Muscle layer of duodenum (tissue), 2 donors: ENCODE data around the gene LHX6.

Source experiments
- H3K27ac ChIP-seq: one replicate; pipeline ENCODE4 v1.7.0; 2013; ENCODE audit warnings: mild to moderate bottlenecking, low read length
- H3K27me3 ChIP-seq: one replicate; pipeline ENCODE4 v1.7.0; 2013; ENCODE audit warnings: low read depth, mild to moderate bottlenecking, control low read depth, low read length
- H3K36me3 ChIP-seq, 2 donors: one replicate each; pipeline ENCODE4 v1.7.0; 2013; ENCODE audit warnings: low read length in 2 of 2, control low read depth in 1 of 2, mild to moderate bottlenecking in 1 of 2; ENCODE audit not compliant: insufficient read depth in 2 of 2, control insufficient read depth in 1 of 2
- H3K4me1 ChIP-seq, 2 donors: one replicate each; pipeline ENCODE4 v1.7.0; 2013; ENCODE audit warnings: low read length in 2 of 2, mild to moderate bottlenecking in 2 of 2, control low read depth in 1 of 2, moderate library complexity in 1 of 2; ENCODE audit not compliant: insufficient read depth in 2 of 2, control insufficient read depth in 1 of 2
- H3K4me3 ChIP-seq, 2 donors: one replicate each; pipeline ENCODE4 v1.7.0; 2013; ENCODE audit warnings: low read length in 2 of 2, low read depth in 1 of 2, mild to moderate bottlenecking in 1 of 2
- H3K9me3 ChIP-seq, 2 donors: one replicate each; pipeline ENCODE4 v1.7.0; 2013; ENCODE audit warnings: low read length in 2 of 2, control low read depth in 1 of 2, mild to moderate bottlenecking in 1 of 2; ENCODE audit not compliant: control insufficient read depth in 1 of 2
- donor health status: healthy.

The LHX6 gene

DNA sequence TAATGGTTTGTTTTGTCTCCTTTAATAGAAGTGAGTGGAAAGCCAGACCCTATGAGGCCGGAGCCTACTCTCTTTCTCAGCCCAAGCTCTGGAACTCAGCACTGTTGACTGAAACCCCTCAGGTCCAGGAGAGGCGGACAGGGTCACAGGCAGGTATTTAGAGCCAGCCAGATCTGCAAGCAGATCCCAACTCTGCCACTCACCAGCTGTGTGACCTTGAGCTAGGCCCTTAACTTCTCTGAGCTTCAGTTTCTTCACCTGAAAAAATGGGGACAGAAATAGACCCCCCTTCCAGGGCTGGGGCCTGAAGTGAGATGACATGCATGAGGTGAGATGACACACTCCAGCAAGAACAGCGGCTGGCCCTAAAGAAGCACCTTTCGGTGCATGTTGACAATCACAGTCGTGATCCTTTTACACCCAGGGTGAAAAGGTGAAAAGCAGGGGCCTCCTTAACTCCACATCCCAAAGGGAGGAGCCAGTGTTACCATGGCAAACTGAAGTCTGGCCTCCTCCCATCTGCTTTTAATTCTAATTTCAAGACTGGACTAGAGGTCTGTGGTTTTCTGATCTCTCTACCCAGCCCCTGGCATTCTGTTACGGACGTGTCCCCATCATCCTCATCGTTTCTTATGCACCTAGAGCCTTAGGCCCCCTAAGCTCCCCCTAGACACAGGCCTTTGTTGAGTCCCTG, 41.8 kb downstream of the LHX6 start:
- no peak overlapping the region for H3K27ac ChIP-seq
- no peaks in the 10 kb centered on the region for H3K4me1 ChIP-seq
- H3K27me3 ChIP-seq = no peaks in the 10 kb centered on the region

DNA sequence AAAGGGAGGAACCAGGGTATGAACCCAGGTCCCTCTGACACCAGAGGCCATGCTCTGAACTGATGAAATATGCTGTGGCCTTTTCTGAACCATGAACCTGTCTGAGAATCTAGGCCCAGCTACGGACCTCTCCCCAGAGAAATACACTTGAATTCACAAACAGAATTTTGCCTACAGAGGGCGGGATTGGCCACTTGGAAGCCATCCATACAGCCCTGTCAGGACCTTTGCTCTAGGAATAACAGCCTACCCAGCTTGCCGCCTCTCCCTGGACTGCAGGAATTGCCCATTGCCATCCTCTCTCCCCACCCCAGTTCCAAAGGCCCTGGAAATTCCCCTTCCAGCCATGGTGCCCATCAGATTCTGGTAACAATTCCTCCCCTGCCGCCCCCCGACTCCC, 42.5 kb downstream of the LHX6 start:
- H3K4me1 ChIP-seq = no peaks in the 10 kb centered on the region
- H3K36me3 ChIP-seq = no peaks in the 10 kb centered on the region
- H3K9me3 ChIP-seq = no peaks in the 10 kb centered on the region
- H3K4me3 ChIP-seq = no peak overlapping the region
- no peaks in the 10 kb centered on the region for H3K27me3 ChIP-seq
- no peak overlapping the region for H3K27ac ChIP-seq

More for the DNA sequence above, 41.8 kb downstream of the LHX6 start:
- Histone ChIP-seq H3K9me3 (no peaks in the 10 kb centered on the region), H3K4me3 (no peak overlapping the region), H3K36me3 (no peaks in the 10 kb centered on the region)

- no peaks in the 10 kb centered on the region for H3K4me1 ChIP-seq
- H3K27me3 ChIP-seq = no peaks in the 10 kb centered on the region
- peaks cover 0 to 3% of the 10 kb centered on the region in 2 donors for H3K36me3 ChIP-seq
- H3K9me3 ChIP-seq = no peaks in the 10 kb centered on the region
- no peak overlapping the region for H3K27ac ChIP-seq
- no peak overlapping the region for H3K4me3 ChIP-seq
These were observed 44.2 kb downstream of the LHX6 start for GRCh38 chr9:122184551-122184950.

GRCh38 chr9:122183501-122183900, 45.3 kb downstream of the LHX6 start:
- no peaks in the 10 kb centered on the region for H3K4me1 ChIP-seq
- H3K27ac ChIP-seq = no peak overlapping the region
- H3K27me3 ChIP-seq = no peaks in the 10 kb centered on the region
- no peak overlapping the region for H3K4me3 ChIP-seq
- no peaks in the 10 kb centered on the region for H3K9me3 ChIP-seq
- H3K36me3 ChIP-seq = peaks cover 0 to 3% of the 10 kb centered on the region in 2 donors

DNA sequence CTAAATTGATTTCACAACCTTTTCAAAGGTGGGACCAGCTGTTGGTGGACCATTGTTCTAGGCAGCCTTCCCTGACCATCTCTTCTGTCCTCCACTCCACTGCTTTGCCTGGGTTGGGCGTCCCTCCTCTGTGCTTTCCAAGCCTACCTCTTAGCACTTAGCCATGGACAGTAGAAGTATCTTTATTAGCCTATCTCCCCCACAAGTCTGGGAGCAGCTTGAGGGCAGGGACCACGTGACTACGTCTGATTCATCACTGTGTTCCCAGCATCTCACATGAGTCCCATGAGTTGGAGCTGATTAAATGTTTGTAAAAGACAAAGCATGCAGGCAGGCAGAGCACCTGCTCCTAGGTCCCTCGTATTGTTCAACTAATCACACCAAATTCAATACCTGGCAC, 48.1 kb downstream of the LHX6 start:
- H3K27me3 ChIP-seq = no peaks in the 10 kb centered on the region
- no peaks in the 10 kb centered on the region for H3K9me3 ChIP-seq
- no peak overlapping the region for H3K4me3 ChIP-seq
- no peaks in the 10 kb centered on the region for H3K4me1 ChIP-seq
- H3K36me3 ChIP-seq = peaks cover 0 to 3% of the 10 kb centered on the region in 2 donors
- H3K27ac ChIP-seq = no peak overlapping the region

GRCh38 chr9:122179690-122180074, 49.1 kb downstream of the LHX6 start:
- no peak overlapping the region for H3K27ac ChIP-seq
- H3K4me1 ChIP-seq = no peaks in the 10 kb centered on the region
- H3K4me3 ChIP-seq = no peak overlapping the region
- H3K9me3 ChIP-seq = no peaks in the 10 kb centered on the region
- no peaks in the 10 kb centered on the region for H3K27me3 ChIP-seq
- peaks cover 0 to 3% of the 10 kb centered on the region in 2 donors for H3K36me3 ChIP-seq

DNA sequence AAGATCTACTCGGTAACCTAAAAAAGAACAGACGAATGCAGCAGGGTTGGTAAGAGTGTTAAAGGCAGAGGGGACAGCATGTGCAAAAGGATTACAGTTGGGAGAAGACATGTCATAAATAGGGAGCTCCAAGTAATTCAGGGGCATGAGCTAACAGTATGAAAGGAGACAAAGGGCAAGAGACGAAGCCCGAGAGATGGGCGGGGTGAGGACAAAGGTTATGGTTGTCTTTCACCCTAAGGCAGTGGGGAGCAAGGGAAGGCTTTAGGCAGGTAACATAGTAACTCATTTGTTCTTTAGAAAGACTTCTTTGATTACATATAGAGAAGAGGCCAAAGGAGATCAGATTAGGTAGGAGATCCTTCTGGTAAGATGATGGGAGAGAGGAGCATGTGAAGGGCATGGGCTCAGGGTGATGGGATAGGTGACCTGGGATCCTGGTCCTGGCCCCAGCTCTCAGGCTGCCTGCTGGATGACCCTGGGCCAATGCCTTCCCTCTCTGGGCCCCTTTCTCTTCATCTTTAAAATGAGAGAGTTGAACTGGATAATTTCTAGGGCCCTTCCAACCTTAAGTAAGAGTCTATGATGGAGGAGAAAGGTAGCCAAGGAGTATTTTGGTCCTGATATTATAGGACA, 49.6 kb downstream of the LHX6 start:
- H3K36me3 ChIP-seq = peaks cover 0 to 3% of the 10 kb centered on the region in 2 donors
- no peaks in the 10 kb centered on the region for H3K4me1 ChIP-seq
- no peak overlapping the region for H3K4me3 ChIP-seq
- no peaks in the 10 kb centered on the region for H3K9me3 ChIP-seq
- no peaks in the 10 kb centered on the region for H3K27me3 ChIP-seq
- no peak overlapping the region for H3K27ac ChIP-seq

DNA sequence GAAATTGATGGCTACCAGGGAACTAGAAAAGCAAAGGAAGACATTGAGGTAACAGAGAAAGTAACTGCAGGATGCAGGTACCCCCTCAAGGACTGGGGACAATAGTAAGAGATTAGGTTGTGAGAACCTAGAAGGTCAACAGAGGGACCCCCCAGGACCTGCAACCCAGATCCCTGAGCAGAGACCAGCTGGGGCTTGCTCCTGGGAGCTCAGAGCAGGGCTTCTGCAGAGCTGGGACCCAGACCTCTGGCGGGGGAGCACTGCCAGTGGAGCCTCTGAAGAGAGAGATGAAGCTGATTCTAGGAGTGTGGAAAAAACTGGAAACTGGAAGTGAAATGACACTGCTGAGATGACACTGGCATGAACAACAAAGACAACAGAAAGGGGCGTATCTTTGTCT, 51.8 kb downstream of the LHX6 start:
- Histone ChIP-seq H3K36me3 (peaks cover 0 to 3% of the 10 kb centered on the region in 2 donors), H3K9me3 (no peaks in the 10 kb centered on the region), H3K27ac (no peak overlapping the region), H3K27me3 (no peaks in the 10 kb centered on the region), H3K4me1 (no peaks in the 10 kb centered on the region), H3K4me3 (no peak overlapping the region)

- Histone ChIP-seq H3K4me1 (no peaks in the 10 kb centered on the region), H3K36me3 (peaks cover 0 to 4% of the 10 kb centered on the region in 2 donors), H3K4me3 (no peak overlapping the region), H3K27ac (no peak overlapping the region), H3K9me3 (no peaks in the 10 kb centered on the region), H3K27me3 (no peaks in the 10 kb centered on the region)
These were observed 55.1 kb downstream of the LHX6 start for GRCh38 chr9:122173670-122174069.

- no peak overlapping the region for H3K4me3 ChIP-seq
- H3K4me1 ChIP-seq = no peaks in the 10 kb centered on the region
- peaks cover 0 to 4% of the 10 kb centered on the region in 2 donors for H3K36me3 ChIP-seq
- H3K27me3 ChIP-seq = no peaks in the 10 kb centered on the region
- no peaks in the 10 kb centered on the region for H3K9me3 ChIP-seq
- H3K27ac ChIP-seq = no peak overlapping the region
These were observed 56.6 kb downstream of the LHX6 start for GRCh38 chr9:122172131-122172530.

- Histone ChIP-seq H3K4me3 (no peak overlapping the region), H3K36me3 (peaks cover 0 to 4% of the 10 kb centered on the region in 2 donors), H3K27me3 (no peaks in the 10 kb centered on the region), H3K4me1 (peaks cover 0 to 9% of the 10 kb centered on the region in 2 donors), H3K27ac (no peak overlapping the region), H3K9me3 (no peaks in the 10 kb centered on the region)
These were observed 60.4 kb downstream of the LHX6 start for GRCh38 chr9:122168356-122168755.

GRCh38 chr9:122164286-122164685, 64.5 kb downstream of the LHX6 start:
- peak overlapping the region in 1 of 2 donors; percentile 18 for H3K4me3 ChIP-seq

More at GRCh38 chr9:122164286-122164685, 64.5 kb downstream of the LHX6 start:
- Histone ChIP-seq H3K27me3 (no peaks in the 10 kb centered on the region), H3K36me3 (no peaks in the 10 kb centered on the region), H3K27ac (no peak overlapping the region), H3K4me1 (peaks cover 0 to 16% of the 10 kb centered on the region in 2 donors), H3K9me3 (peaks cover 0 to 6% of the 10 kb centered on the region in 2 donors)
